H9 (cell line): ENCODE measurements around the gene INSIG1. TPM values are rescaled to one million over a fixed set of nuclear protein-coding genes. Genes with fewer than 3 reads are reported as not detected.

Experiments
- DNase-seq: peaks from one replicate; pipeline ENCODE4 v3.0.0-alpha.2; 2017
- H2AFZ ChIP-seq: one replicate; pipeline ENCODE4 v1.6.1; 2013; ENCODE audit warnings: mild to moderate bottlenecking, low read length, control low read depth, moderate library complexity
- H2AK5ac ChIP-seq: 2 replicates; pipeline ENCODE4 v1.6.1; 2013; ENCODE audit warnings: low read length, control low read depth, mixed read lengths; ENCODE audit not compliant: insufficient read length
- H2BK120ac ChIP-seq: one replicate; pipeline ENCODE4 v1.6.1; 2013; ENCODE audit warnings: low read depth, mild to moderate bottlenecking, low read length, control low read depth, inconsistent platforms; ENCODE audit not compliant: poor library complexity, severe bottlenecking
- H2BK12ac ChIP-seq: 2 replicates; pipeline ENCODE4 v1.6.1; 2013; ENCODE audit warnings: low read length, control low read depth, mixed read lengths, low read depth; ENCODE audit not compliant: insufficient read length
- H2BK15ac ChIP-seq: 2 replicates; pipeline ENCODE4 v1.6.1; 2013; ENCODE audit warnings: low read depth, low read length, control low read depth
- H2BK20ac ChIP-seq: one replicate; pipeline ENCODE4 v1.6.1; 2013; ENCODE audit warnings: low read depth, mild to moderate bottlenecking, low read length, control low read depth, inconsistent platforms; ENCODE audit not compliant: poor library complexity, severe bottlenecking
- H2BK5ac ChIP-seq: 2 replicates; pipeline ENCODE4 v1.6.1; 2013; ENCODE audit warnings: low read length, control low read depth, mixed read lengths; ENCODE audit not compliant: insufficient read length
- H3K14ac ChIP-seq: 2 replicates; pipeline ENCODE4 v1.6.1; 2013; ENCODE audit warnings: low read length, control low read depth; ENCODE audit not compliant: insufficient read depth
- H3K18ac ChIP-seq: 2 replicates; pipeline ENCODE4 v1.6.1; 2013; ENCODE audit warnings: low read depth, mild to moderate bottlenecking, mixed read lengths, low read length, control low read depth; ENCODE audit not compliant: insufficient read length
- H3K23ac ChIP-seq: 2 replicates; pipeline ENCODE4 v1.6.1; 2013; ENCODE audit warnings: low read length, control low read depth, mixed read lengths, low read depth; ENCODE audit not compliant: insufficient read length
- H3K23me2 ChIP-seq: 2 replicates; pipeline ENCODE4 v1.6.1; 2013; ENCODE audit warnings: low read depth, mild to moderate bottlenecking, mixed read lengths, low read length, control low read depth; ENCODE audit not compliant: insufficient read length, poor library complexity, severe bottlenecking
- H3K27ac ChIP-seq: 2 replicates; pipeline ENCODE4 v1.5.1; 2013; ENCODE audit warnings: low read length, control low read depth, mixed read lengths, low read depth; ENCODE audit not compliant: insufficient read length
- H3K27me3 ChIP-seq: 2 replicates; pipeline ENCODE4 v1.6.1; 2013; ENCODE audit warnings: low read length, control low read depth, inconsistent platforms; ENCODE audit not compliant: insufficient read depth
- H3K4ac ChIP-seq: 2 replicates; pipeline ENCODE4 v1.6.1; 2013; ENCODE audit warnings: low read depth, mild to moderate bottlenecking, control low read depth, inconsistent platforms, low read length, moderate library complexity
- H3K4me1 ChIP-seq: 2 replicates; pipeline ENCODE4 v1.6.1; 2013; ENCODE audit warnings: low read length, control low read depth, inconsistent platforms; ENCODE audit not compliant: insufficient read depth
- H3K4me2 ChIP-seq: 2 replicates; pipeline ENCODE4 v1.6.1; 2013; ENCODE audit warnings: low read length, control low read depth, mixed read lengths; ENCODE audit not compliant: insufficient read length, insufficient read depth
- H3K56ac ChIP-seq: 2 replicates; pipeline ENCODE4 v1.6.1; 2013; ENCODE audit warnings: low read depth, mild to moderate bottlenecking, mixed read lengths, low read length, control low read depth; ENCODE audit not compliant: insufficient read length
- H3K79me1 ChIP-seq: 2 replicates; pipeline ENCODE4 v1.6.1; 2013; ENCODE audit warnings: low read depth, mild to moderate bottlenecking, moderate library complexity, low read length, control low read depth, inconsistent platforms; ENCODE audit not compliant: insufficient read depth, poor library complexity, severe bottlenecking
- H3K79me2 ChIP-seq: 2 replicates; pipeline ENCODE4 v1.6.1; 2013; ENCODE audit warnings: low read length, control low read depth, inconsistent platforms; ENCODE audit not compliant: insufficient read depth
- H3K9ac ChIP-seq: 2 replicates; pipeline ENCODE4 v1.6.1; 2013; ENCODE audit warnings: low read length, control low read depth, mixed read lengths; ENCODE audit not compliant: insufficient read length; ENCODE audit errors: extremely low read depth
- H3K9me3 ChIP-seq: one replicate; pipeline ENCODE4 v1.6.1; 2013; ENCODE audit warnings: low read depth, low read length, inconsistent platforms; ENCODE audit not compliant: control insufficient read depth
- H3T11ph ChIP-seq: one replicate; pipeline ENCODE4 v1.6.1; 2013; ENCODE audit warnings: mild to moderate bottlenecking, low read length, control low read depth, inconsistent platforms
- H4K20me1 ChIP-seq: one replicate; pipeline ENCODE4 v1.6.1; 2013; ENCODE audit not compliant: control insufficient read depth, insufficient read length, insufficient read depth
- H4K5ac ChIP-seq: 2 replicates; pipeline ENCODE4 v1.6.1; 2013; ENCODE audit warnings: low read depth, mild to moderate bottlenecking, mixed read lengths, low read length, control low read depth; ENCODE audit not compliant: insufficient read length
- H4K8ac ChIP-seq: replicated peaks from 2 replicates; pipeline ENCODE4 v1.6.1; 2013; ENCODE audit warnings: low read length, control low read depth, mixed read lengths, low read depth; ENCODE audit not compliant: insufficient read length
- H4K91ac ChIP-seq: 2 replicates; pipeline ENCODE4 v1.6.1; 2013; ENCODE audit warnings: low read depth, mild to moderate bottlenecking, moderate library complexity, mixed read lengths, low read length, control low read depth; ENCODE audit not compliant: insufficient read length
- H3K27ac Mint-ChIP-seq, 3 experiments: 2 replicates in 2 of 3; 3 replicates in 1 of 3; pipeline ENCODE4 v1.8.0; 2020 to 2021; ENCODE audit warnings: mixed read lengths in 3 of 3, mild to moderate bottlenecking in 1 of 3, moderate library complexity in 1 of 3
- H3K27me3 Mint-ChIP-seq: 2 replicates; pipeline ENCODE4 v1.8.0; 2021; ENCODE audit warnings: low read depth, mild to moderate bottlenecking, moderate library complexity, mixed read lengths
- H3K36me3 Mint-ChIP-seq, 3 experiments: 2 replicates in 2 of 3; 3 replicates in 1 of 3; pipeline ENCODE4 v1.8.0; 2020 to 2021; ENCODE audit warnings: low read depth in 3 of 3, mixed read lengths in 3 of 3; ENCODE audit not compliant: insufficient read depth in 1 of 3
- H3K4me1 Mint-ChIP-seq, 2 experiments: 2 replicates each; pipeline ENCODE4 v1.8.0; 2020; ENCODE audit warnings: mixed read lengths in 2 of 2
- H3K4me3 Mint-ChIP-seq, 2 experiments: 2 replicates in 1 of 2; 3 replicates in 1 of 2; pipeline ENCODE4 v1.8.0; 2020 to 2021; ENCODE audit warnings: mild to moderate bottlenecking in 2 of 2, mixed read lengths in 2 of 2, moderate library complexity in 1 of 2
- H3K9me3 Mint-ChIP-seq, 2 experiments: 2 replicates in 1 of 2; 3 replicates in 1 of 2; pipeline ENCODE4 v1.8.0; 2020; ENCODE audit warnings: mild to moderate bottlenecking in 2 of 2, mixed read lengths in 2 of 2, moderate library complexity in 1 of 2
- CTCF ChIP-seq: fragments of 200-600 bp; sonication (generic); conservative IDR thresholded peaks from 3 replicates; pipeline ENCODE4 v1.8.0; 2021; ENCODE audit warnings: antibody characterized with exemption, mild to moderate bottlenecking
- WGBS: extraction: QIAGEN DNeasy Blood & Tissue Kit; methylation state at CpG from one replicate; pipeline ENCODE4 v1.1.7; 2013; ENCODE audit warnings: missing lambda C conversion rate, low lambda C conversion rate, mixed read lengths; ENCODE audit not compliant: insufficient read length; ENCODE audit errors: extremely low coverage; 5-methylcytosine and 5-hydroxymethylcytosine counted together
- total RNA-seq: library from RNA; stranded (reverse); gene quantifications from 2 replicates; pipeline ENCODE4 v1.2.1, GENCODE V29; 2021

The INSIG1 gene
- total RNA-seq, 1 experiment from 2014 or later = 23.3 TPM

GRCh38 chr7:155313096-155313495, 15.4 kb downstream of the INSIG1 start:
- no peak for DNase-seq
- no peak for TF ChIP-seq CTCF
- H3K4me3 Mint-ChIP-seq = no peak overlapping the region

More at GRCh38 chr7:155313096-155313495, 15.4 kb downstream of the INSIG1 start:
- Histone ChIP-seq H2BK12ac (no peak overlapping the region), H4K91ac (no peak overlapping the region), H3K27ac (no peak overlapping the region), H4K20me1 (no peaks in the 10 kb centered on the region), H3K23me2 (no peaks in the 10 kb centered on the region), H2BK5ac (no peak overlapping the region), H3K18ac (no peak overlapping the region), H2BK20ac (no peak overlapping the region), H2BK15ac (no peak overlapping the region), H3K27me3 (no peaks in the 10 kb centered on the region), H3K4me1 (no peaks in the 10 kb centered on the region), H3K9ac (no peak overlapping the region), H2BK120ac (no peak overlapping the region), H3K56ac (no peak overlapping the region), H4K5ac (no peak overlapping the region), H3K9me3 (no peaks in the 10 kb centered on the region), H3T11ph (no peak overlapping the region), H3K23ac (no peak overlapping the region), H3K4me2 (no peak overlapping the region), H3K4ac (no peak overlapping the region), H3K79me1 (no peaks in the 10 kb centered on the region), H3K79me2 (no peaks in the 10 kb centered on the region), H3K14ac (no peak overlapping the region), H4K8ac (no peak overlapping the region), H2AFZ (no peak overlapping the region), H2AK5ac (no peak overlapping the region)
- Mint-ChIP-seq H3K4me1 (peaks cover 0 to 4% of the 10 kb centered on the region in 2 experiments; a peak in 3 of 4 replicates), H3K27me3 (peaks cover 7% of the 10 kb centered on the region), H3K36me3 (peaks cover 12 to 18% (median 16%) of the 10 kb centered on the region in 3 experiments), H3K9me3 (no peaks in the 10 kb centered on the region; a peak in 1 of 5 replicates), H3K27ac (no peak overlapping the region)
- no CpG with 5 or more reads among the region's 8 CpGs for WGBS
